ENCODE measurements around the gene NPBWR2.
"Not testable (repeated sequence)": the region's sequence is repeated elsewhere in the genome, so short reads cannot be mapped to it uniquely, and the experiment has no call there.

The NPBWR2 gene

DNA sequence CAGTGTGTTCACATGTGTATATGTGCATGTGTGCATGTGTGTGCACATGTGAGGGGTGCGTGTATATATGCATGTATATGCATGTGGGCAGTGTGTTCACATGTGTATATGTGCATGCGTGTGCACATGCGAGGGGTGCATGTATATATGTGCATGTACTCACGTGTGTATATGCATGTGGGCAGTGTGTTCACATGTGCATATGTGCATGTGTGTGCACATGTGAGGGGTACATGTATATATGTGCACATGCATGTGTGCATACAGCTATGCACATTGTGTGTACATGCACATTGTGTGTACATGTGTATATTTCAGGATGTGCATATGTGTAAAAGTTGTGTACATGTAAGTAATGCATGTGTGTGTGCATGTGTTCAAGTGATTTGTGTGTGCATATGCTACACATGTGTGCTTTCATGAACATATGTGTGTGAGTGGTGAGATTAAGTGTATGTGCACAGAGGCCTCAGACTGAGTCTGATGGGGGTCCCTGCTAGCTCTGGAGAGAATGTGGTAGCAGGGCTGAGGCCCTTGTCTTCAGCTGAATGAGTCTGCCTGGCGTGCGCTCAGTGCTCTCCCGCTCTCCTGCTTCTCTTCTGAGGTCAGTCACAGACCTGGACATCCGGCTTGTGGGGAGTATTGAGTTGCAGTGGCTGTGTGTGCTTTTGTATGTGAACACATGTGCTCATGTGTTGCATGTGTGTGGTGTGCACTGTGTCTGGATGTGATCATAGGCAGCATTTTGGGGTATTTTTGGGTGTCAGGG, 37.0 kb upstream of the NPBWR2 start:
- DNase-seq (ENCODE audit: extremely low read depth in 1 of 2, low read depth in 1 of 2), result no peak

DNA sequence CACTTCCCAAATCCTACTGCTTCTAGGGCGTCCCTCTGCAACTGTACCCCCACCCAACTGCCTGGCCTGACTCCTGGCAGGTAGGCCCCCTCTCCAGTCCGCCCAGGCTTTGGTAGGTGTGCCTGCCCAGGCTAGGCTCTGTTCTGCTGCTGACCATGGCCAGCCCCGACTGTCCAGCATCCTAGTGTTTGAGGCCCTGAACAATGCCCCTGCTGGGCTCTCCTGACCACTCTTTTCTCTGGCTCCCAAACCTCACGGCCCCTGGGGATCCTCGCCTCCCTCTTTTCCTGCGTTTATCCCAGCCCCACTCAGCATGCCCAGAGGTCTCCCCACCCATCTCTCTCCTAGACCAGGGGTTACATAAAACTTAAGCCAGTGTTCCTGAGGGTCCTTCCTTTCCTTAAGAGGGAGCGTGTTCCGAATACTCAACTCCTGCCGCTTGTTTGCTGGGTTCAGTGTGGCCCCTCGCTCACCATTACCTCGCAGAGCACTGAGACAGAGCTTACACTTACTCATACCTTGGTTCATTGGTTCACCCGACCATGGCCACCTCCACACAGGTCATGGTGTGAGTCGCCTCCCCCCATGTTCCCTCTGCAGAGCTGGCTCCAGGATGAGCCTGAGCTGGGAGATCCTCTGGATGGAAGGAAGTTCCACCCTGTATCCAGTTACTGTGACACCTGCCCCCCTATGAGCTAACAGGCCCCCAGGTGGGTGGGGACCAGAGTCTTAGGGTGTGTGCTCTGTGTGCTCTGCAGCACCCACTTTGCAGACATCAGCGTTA, 35.8 kb upstream of the NPBWR2 start:
- no peak for DNase-seq (ENCODE audit: extremely low read depth in 1 of 2, low read depth in 1 of 2)

DNA sequence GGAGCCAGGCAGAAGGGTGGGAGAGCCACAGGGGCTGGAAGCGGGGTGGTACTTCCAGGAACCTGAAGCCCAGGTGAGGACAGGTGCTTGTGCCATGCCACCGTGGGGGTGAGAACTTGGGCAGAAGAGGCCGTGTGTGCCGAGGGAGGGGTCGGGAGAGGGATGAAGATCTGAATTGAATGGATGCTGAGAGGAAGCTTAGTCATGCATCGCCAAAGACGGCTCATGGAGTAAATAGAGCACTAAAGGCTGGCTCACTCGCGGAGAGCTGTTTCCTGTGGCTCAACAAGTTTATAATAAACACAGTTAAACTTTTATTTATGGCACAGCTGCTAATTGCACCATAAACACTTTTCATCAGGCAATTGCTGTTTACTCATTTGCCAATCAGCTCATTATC, 35.2 kb upstream of the NPBWR2 start:
- DNase-seq (ENCODE audit: extremely low read depth in 1 of 2, low read depth in 1 of 2), result no peak

DNA sequence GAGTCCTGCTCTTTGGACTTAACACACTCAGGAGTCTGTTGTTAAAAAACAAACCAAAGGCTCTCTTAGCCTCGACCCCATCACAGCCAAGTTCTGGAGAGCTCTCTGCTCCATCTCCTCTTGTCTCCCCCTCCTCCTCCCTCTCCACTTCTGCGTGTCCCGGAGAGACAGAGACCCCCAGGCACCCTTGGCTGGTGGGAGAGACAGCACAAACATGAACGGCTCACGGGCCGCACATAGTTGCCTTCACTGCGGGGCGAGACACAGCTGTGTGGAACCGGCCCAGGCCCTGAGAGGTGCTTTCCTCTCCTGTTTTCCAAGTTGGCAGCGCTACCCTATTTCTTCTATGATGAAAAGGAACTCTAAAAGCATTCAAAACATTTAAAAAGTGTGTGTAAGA, 33.6 kb upstream of the NPBWR2 start:
- DNase-seq (ENCODE audit: extremely low read depth in 1 of 2, low read depth in 1 of 2), result no peak

DNA sequence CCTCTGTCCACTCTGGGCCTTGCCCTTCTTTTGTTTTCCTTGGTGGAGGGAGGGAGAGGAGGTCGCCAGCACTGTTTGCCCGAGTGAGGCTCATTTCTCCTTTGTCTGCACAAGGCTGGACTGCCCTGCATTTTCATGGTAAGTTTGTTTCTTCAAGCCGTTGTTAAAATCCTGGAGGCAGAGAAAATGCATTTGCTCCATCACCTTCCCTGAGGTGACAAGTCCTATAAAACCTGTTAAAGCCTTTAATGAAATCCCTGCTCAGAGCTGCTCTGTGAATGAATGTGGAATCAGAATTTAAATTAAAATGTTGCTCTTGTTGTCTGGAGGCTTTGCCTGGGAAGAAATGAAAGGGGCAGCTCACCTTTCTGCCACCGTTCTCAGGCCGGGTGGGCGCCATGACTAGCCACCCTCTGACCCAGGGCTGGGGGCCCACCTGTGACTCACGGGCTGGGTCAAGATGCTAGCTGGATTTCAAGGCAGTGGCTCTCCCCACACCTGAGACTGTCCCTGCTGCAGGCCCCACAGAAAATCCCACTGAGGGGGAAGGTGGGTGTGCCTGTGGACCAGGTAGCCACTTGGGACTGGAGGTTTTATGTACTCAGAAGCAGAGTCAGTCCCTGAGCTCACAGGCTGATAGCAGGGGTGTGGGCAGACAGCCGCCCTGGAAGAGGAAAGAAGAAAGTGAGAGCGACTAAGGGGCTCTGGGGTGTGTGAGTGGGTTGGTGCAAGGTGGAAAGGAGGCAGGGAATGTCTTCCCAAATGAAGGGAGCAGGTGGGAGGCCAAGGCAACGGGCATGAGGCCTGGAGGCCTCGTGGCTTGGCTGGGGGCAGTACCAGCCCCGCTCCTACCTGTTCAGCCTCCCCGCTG, 32.9 kb upstream of the NPBWR2 start:
- no peak for DNase-seq (ENCODE audit: extremely low read depth in 1 of 2, low read depth in 1 of 2)

DNA sequence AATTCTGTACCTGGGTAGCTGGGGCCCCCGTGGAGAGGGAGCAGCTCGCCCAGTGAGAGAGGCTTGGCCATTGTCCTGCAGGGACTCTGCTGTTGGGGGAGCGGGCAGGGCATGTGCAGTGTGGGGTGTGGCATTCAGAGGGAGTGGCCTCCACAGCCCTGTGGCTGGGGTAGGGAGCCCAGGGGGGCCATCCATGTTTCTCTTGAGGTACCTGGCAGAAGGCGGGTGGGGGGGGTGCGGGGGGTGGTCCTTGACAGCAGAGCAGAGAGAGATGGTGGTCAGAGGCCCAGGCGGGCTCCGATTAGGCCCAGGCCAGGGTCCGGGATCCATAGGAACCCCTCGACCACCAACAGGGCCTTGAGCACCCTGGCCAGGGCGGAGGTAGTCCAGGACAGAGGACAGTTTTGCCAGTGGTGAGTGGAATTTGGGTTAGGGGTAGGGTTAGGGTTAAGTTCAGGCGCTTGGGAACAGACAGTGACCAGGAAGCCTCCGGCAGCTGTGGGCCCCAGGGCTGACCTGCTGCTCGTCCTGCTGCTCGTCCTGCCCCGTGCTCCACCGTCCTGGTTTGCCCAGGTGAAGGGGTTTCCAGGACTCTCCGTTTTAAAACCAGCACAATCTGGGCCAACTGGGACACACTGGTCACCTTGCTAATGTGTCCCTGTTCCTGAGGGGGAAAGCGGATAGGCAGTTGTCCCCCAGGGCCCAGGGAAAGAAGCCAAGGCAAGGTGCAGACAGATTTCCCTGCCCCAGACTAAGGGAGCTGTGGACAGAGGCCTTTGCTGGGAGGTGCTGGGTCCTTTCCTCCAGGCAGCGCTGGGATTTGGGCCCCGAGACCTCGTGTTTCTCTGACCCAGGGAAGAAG, 32.1 kb upstream of the NPBWR2 start:
- DNase-seq (ENCODE audit: extremely low read depth in 1 of 2, low read depth in 1 of 2), result no peak

DNA sequence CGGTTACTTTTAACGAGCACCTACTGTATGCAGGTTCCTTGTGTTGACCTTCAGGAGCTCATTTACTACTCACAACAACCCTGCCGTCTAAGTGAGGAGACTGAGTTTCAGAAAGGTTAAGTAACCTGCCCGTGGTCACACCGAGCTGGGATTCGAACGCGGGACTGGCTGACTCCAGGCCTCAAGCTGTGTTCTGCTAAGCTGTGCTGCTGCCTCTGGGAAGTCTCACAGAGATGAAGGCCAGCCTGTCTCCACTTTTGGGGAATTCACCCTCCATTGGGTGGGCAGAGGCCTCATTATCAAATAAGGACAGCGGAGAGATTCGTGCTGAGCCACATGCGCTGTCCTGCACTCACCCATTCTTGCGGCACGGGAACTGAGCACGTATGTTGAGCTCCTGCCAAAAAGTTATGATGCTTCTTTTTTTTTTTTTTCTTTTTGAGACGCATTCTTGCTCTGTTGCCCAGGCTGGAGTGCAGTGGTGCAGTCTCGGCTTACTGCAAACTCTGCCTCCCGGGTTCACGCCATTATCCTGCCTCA, 31.0 kb upstream of the NPBWR2 start:
- DNase-seq (ENCODE audit: extremely low read depth in 1 of 2, low read depth in 1 of 2), result no peak

DNA sequence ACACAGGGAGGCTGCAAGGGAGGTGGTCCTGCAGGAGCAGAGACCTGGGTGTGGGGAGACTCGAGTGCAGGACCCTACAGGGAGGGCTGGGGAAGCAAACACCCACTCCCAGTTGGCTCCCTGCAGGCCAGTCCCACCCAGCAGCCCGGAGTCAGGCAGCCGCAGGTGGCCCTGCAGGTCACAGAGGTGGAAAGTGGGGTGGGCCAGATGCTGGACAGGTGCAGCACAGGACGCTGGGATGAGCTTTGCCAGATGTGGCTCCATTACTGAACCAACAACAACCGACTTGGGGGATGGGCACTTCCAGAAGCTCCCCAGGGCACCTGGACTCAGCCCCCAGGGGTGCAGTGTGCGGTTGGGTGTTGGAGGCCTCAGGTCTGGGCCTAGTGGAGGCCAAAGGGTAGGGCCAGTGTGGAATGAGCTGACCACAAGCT, 30.2 kb upstream of the NPBWR2 start:
- DNase-seq (ENCODE audit: extremely low read depth in 1 of 2, low read depth in 1 of 2), result no peak

DNA sequence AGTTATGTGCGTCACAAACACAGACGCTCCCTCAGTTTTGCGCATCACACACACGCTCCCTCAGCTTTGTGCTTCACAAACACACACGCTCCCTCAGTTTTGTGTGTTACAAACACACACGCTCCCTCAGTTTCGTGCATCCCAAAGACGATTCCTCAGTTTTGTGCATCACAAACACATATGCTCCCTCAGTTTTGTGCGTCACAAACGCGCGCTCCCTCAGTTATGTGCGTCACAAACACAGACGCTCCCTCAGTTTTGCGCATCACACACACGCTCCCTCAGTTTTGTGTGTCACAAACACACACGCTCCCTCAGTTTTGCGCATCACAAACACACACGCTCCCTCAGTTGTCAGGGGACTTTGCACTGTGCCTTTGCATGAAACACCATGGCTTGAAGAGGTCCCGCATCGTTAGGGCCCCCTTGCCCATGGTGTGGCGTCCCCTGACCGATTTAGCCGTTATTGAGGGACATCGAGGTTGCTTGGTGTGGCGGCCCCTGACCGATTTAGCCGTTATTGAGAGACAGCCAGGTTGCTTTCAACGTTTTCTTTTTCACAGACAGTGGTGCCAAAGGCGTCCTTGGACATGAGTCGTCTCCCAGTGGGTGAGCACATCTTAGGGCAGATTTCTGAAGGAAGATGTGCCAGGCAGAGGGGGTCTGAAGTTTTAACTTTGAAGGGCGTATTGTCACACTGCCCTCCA, 28.8 kb upstream of the NPBWR2 start:
- DNase-seq (ENCODE audit: extremely low read depth in 1 of 2, low read depth in 1 of 2), result no peak

DNA sequence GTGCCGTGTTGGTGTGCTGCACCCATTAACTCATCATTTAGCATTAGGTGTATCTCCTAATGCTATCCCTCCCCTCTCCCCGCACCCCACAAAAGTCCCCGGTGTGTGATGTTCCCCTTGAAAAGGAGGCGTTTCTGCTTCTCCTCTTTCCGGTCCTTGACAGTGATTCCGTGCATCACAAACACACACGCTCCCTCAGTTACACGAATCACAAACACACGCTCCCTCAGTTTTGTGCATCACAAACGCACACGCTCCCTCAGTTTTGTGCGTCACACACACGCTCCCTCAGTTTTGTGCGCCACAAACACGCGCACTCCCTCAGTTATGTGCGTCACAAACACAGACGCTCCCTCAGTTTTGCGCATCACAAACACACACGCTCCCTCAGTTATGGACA, 27.4 kb upstream of the NPBWR2 start:
- DNase-seq (ENCODE audit: extremely low read depth in 1 of 2, low read depth in 1 of 2), result not testable (repeated sequence)

DNA sequence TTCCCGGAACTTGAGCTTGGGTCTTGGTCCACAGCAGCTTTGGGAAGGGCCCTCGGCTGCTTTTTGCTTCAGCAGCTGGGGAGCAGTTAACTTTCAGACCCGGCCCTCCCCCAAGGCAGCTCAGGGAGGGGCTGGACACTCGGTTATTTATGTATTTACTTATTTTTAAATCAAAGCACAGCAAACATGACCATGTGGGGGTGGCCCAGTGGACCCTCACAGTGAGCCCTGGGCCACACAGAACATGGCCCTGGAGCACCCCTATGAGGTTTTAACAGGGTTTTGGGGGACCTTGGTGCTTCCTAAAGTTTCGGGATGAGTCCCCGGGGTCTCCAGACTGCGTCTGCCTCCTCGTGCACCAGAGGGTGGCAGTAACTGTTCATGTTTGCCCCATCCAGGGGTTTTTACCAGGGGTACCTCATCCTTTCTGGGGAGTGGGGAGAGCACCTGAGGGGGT, 26.6 kb upstream of the NPBWR2 start:
- no peak for DNase-seq (ENCODE audit: extremely low read depth in 1 of 2, low read depth in 1 of 2)

DNA sequence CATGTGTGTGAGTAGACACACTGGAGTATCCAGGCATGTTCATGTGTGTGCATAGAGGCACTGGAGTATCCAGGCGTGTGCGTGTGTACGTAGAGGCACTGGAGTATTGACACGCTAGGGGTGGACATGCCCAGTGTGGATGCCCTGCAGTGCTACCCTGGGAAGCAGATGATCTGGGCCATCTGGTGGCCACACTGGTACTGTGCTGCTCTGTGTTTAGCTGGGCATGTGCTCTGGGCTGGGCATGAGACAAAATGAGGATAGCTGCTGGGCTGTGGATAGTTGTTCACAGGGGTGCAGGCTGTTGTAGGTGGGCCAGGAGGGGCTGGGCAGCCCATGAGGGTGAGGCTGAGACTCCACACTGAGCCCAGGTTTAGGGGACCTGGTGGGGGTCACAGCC, 24.0 kb upstream of the NPBWR2 start:
- no peak for DNase-seq (ENCODE audit: extremely low read depth in 1 of 2, low read depth in 1 of 2)

DNA sequence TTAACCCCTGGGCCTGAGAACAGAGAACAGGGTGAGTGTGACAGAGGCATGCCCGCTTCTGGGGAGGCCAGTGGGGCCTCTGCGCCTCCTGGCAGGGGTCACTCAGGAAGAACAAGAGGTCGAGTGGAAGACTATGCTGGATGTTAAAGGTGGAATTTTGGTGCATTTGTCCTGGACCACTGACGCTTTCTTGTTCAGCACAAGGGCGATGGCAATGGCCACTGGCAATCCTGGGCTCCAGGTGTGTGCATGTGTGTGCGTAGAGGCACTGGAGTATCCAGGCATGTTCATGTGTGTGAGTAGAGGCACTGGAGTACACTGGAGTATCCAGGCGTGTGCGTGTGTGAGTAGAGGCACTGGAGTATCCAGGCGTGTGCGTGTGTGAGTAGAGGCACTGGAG, 23.5 kb upstream of the NPBWR2 start:
- DNase-seq (ENCODE audit: extremely low read depth in 1 of 2, low read depth in 1 of 2), result no peak

DNA sequence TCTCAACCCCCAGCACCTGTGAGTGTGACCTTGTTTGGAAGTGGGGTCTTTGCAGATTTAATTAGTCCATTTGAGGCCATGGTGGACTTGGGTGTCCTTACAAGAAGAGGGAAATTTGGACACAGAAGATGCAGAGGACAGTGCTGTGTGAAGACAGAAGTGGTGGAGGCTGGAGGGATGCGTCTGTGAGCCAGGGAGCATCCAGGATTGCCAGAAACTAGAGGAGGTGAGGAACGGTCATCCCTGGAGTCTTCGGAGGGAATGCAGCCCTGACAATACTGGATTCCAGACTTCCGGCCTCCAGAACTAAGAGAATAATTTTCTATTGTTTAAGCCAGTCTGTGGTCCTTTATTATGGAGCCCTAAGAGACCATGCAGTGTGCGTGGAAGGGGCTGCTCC, 22.9 kb upstream of the NPBWR2 start:
- DNase-seq (ENCODE audit: extremely low read depth in 1 of 2, low read depth in 1 of 2), result no peak

DNA sequence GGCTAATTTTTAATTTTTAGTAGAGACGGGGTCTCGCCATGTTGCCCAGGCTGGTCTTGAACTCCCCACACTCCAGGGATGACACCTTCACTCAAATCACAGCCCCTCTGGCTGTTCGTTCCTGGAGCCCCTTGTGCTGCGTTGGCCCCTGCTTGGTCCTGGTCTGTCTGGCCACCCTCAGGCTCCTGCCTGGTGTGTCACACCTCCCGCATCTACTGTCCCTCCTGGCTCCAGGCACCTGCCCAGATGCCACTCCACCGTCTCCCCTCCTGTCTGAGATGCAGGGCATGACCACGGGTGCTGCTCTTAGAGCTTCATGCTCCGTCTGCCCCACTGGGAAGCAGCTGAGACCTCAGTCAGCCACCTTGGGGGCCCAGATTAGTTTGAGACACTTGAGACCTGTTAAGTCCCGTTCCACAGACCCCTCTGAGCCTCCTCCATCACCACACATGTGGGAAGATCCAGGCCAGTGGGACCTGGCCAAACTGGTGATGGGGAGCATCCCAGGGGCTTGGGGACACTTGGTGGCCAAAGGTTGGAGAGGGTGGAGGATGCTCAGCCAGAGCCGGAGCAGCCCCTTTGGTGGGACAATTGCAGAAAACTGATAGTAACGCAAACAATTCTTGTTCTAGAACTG, 21.9 kb upstream of the NPBWR2 start:
- DNase-seq (ENCODE audit: extremely low read depth in 1 of 2, low read depth in 1 of 2), result no peak

DNA sequence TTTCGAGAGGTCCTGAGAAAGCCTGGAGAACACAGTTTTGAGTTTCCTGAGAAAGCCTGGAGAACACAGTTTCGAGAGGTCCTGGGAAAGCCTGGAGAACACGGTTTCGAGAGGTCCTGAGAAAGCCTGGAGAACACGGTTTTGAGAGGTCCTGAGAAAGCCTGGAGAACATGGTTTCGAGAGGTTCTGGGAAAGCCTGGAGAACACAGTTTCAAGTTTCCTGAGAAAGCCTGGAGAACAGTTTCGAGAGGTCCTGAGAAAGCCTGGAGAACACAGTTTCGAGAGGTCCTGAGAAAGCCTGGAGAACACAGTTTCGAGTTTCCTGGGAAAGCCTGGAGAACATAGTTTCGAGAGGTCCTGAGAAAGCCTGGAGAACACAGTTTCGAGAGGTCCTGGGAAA, 16.2 kb upstream of the NPBWR2 start:
- DNase-seq (ENCODE audit: extremely low read depth in 1 of 2, low read depth in 1 of 2), result not testable (repeated sequence)

DNA sequence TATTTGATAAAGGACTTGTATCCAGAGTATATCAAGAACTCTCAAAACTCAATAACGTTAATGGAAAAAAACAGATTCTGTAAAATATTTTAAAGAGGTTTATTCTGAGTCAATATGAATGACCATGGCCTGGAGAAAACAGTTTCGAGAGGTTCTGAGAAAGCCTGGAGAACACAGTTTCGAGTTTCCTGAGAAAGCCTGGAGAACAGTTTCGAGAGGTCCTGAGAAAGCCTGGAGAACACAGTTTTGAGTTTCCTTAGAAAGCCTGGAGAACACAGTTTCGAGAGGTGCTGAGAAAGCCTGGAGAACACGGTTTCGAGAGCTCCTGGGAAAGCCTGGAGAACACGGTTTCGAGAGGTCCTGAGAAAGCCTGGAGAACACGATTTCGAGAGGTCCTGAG, 15.6 kb upstream of the NPBWR2 start:
- DNase-seq (ENCODE audit: extremely low read depth in 1 of 2, low read depth in 1 of 2), result not testable (repeated sequence)

DNA sequence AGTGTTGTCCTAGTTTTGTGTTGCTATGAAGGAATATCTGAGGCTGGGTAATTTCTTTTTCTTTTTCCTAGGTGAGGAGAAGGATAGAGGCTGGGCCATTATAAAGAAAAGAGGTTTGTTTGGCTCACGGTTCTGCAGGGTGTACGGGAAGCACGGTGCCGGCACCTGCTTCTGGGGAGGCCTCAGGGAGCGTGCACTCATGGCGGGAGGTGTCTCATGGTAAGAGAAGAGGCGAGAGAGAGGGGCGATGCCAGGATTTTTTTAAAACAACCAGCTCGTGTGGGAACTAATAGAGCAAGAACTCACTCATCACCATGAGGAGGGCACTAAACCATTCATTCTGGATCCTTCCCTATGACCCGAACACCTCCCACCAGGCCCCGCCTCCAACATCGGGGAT, 14.2 kb upstream of the NPBWR2 start:
- no peak for DNase-seq (ENCODE audit: extremely low read depth in 1 of 2, low read depth in 1 of 2)
